Measurements from ENCODE around the gene SRRD.
"Not testable (repeated sequence)": the region's sequence is repeated elsewhere in the genome, so short reads cannot be mapped to it uniquely, and the experiment has no call there.

SRRD gene

GRCh38 chr22:26525946-26526564, 42.4 kb downstream of the SRRD start:
- no peak for DNase-seq

GRCh38 chr22:26527167-26527566, 43.5 kb downstream of the SRRD start:
- DNase-seq = no peak

GRCh38 chr22:26527574-26528465, 44.1 kb downstream of the SRRD start:
- DNase-seq = no peak

- DNase-seq = not testable (repeated sequence)
Observed at GRCh38 chr22:26528518-26528917, 44.8 kb downstream of the SRRD start.

DNA sequence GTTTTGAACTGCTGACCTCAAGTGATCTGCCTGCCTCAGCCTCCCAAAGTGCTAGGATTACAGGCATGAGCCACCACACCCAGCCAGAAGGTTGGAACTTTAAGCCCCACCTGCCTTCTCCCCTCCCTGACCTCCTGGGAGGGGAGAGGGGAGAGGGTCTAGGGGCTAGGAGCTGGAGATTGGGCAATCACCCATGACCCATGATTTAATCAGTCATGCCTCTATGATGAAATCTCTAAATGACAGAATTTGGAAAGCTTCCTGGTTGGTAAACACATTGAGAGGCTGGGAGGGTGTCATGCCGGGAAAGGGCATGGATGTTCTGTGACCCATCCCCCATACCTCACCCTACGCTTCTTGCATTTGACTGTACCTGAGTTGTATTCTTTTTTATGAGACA, 45.7 kb downstream of the SRRD start:
- no peak for DNase-seq

- DNase-seq = no peak
Observed at GRCh38 chr22:26534171-26534855, 50.6 kb downstream of the SRRD start.

- DNase-seq = no peak
Observed at GRCh38 chr22:26534874-26535602, 51.4 kb downstream of the SRRD start.

- no peak for DNase-seq
Observed at GRCh38 chr22:26535603-26535908, 51.9 kb downstream of the SRRD start.

DNA sequence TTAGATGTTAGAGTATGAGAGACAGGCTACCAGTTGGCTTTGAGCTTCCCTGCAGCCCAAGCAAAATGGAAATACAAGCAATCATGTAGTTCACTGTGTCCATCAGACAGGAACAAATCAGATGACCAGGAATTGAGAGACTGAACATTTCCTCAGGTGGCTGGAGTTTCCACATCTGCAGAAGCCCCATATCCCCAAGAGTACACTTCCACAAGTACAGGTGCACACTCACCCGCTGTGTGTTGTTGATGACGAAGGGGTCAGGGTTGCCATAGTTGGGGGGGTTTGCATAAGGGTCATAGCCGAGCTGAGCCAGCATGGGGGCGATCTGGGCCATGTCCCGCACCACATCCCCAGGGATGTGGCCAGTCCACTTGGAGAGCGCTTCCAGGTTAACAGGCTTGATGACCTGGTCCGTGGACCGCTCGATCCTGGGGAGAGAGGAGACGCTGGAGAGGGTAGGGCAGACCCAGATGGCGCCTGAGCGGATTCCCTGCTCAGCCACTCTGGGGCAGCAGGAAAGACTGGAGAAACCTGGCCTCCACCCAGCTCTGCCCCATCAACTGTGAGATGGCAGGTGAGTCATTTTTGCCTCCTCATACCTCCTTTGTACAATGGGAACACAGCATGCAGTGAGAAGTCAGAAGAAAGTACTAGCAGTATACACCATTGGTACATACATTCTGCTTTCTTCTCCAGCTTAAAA, 52.5 kb downstream of the SRRD start:
- DNase-seq = no peak

DNA sequence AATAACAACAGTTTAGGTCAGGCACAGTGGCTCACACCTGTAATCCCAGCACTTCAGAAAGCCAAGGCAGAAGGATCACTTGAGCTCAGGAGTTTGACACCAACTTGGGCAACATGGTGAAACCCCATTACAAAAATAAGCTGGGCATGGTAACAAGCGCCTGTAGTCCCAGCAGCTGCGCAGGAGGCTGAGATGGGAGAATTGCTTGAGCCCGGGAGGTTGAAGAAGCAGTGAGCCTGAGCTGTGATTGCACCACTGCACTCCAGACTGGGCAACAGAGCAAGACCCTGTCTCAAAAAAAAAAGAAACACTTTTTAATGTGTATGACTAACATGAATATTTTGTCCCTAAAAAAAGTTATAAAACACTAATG, 53.1 kb downstream of the SRRD start:
- no peak for DNase-seq

DNA sequence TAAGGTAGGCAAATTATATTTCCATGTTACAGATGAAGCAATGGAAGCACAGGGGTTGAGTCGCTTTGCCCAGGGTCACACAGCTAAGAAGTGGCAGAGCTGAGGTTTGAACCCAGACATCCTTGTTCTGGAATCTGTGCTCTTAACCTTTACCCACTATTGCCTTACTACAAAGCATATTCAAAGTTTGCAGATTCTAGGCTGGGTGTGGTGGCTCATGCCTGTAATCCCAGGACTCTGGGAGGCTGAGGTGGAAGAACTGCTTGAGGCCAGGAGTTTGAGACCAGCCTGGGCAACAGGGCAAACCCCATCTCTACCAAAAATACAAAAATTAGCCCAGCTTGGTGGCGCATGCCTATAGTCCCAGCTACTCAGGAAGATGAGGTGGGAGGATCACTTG, 56.4 kb downstream of the SRRD start:
- no peak for DNase-seq

DNA sequence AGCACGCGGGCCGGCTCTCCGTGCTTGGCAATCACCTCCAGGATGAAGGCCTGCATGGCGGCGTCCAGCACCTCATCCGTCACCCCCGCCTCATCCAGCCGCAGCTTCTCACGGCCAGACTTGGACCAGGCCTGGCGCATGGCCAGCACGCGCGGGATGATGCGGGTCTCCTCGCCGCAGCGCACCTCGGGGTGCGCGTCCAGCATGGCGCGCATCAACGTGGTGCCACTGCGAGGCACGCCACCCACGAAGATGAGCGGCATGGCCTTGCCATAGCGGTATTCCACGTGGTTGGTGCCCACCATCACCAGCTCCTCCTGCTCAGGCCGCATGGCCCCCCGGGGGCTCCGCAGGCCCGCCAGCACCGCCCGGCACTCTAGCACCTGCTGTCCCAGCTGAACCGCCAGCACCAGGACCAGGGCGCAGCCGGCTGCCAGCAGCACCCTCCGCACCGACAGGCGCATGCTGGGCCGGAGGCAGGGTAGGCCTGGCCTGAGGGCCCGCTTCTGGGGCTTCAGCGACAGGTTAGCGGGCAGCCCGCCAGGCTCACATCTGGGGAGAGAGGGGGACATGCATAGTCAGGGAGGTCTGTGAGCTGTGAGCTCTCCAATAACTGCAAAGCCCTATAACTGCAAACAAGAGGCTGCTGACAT, 57.6 kb downstream of the SRRD start:
- no peak for DNase-seq

GRCh38 chr22:26542831-26543230, 59.2 kb downstream of the SRRD start:
- DNase-seq = no peak
